Esophagus (tissue), 2 donors: ENCODE measurements around the gene ARHGDIA. TPM values are rescaled to one million over a fixed set of nuclear protein-coding genes. Genes with fewer than 3 reads are reported as not detected.
A peak's percentile ranks its signal among the peaks of the same experiment; 100 is the strongest.

ENCODE experiments used
- H3K27ac ChIP-seq, 2 donors: one replicate each; pipeline ENCODE4 v1.5.1; 2013; ENCODE audit warnings: low read depth in 2 of 2, mild to moderate bottlenecking in 2 of 2, inconsistent platforms in 1 of 2, low read length in 1 of 2, moderate library complexity in 1 of 2
- H3K27me3 ChIP-seq, 2 donors: one replicate each; pipeline ENCODE4 v1.6.1; 2013; ENCODE audit warnings: low read length in 2 of 2, control low read depth in 1 of 2, mild to moderate bottlenecking in 1 of 2; ENCODE audit not compliant: insufficient read depth in 2 of 2, control insufficient read depth in 1 of 2
- H3K36me3 ChIP-seq, 2 donors: one replicate each; pipeline ENCODE4 v1.6.1; 2013; ENCODE audit warnings: low read length in 1 of 2; ENCODE audit not compliant: control insufficient read depth in 2 of 2, insufficient read depth in 2 of 2
- H3K4me1 ChIP-seq, 2 donors: one replicate each; pipeline ENCODE4 v1.6.1; 2013; ENCODE audit warnings: low read length in 1 of 2; ENCODE audit not compliant: control insufficient read depth in 2 of 2, insufficient read depth in 2 of 2
- H3K4me3 ChIP-seq, 2 donors: one replicate each; pipeline ENCODE4 v1.5.1; 2013; ENCODE audit warnings: low read length in 2 of 2, mild to moderate bottlenecking in 2 of 2, low read depth in 1 of 2, moderate library complexity in 1 of 2
- H3K9me3 ChIP-seq, 2 donors: one replicate each; pipeline ENCODE4 v1.6.1; 2013; ENCODE audit warnings: mild to moderate bottlenecking in 2 of 2, low read depth in 1 of 2, low read length in 1 of 2, moderate library complexity in 1 of 2; ENCODE audit not compliant: control insufficient read depth in 2 of 2, insufficient read depth in 1 of 2
- WGBS, 2 donors: extraction: QIAGEN DNeasy Blood & Tissue Kit; methylation state at CpG; one replicate each; pipeline ENCODE4 v1.1.7; 2013; 5-methylcytosine and 5-hydroxymethylcytosine counted together
- polyA plus RNA-seq, 2 donors: library from polyadenylated mRNA; stranded (reverse); fragments of 200-250 nt; gene quantifications; one replicate each; pipeline ENCODE4 v1.2.3, GENCODE V29; 2013
- donor health status: healthy with polysubstance abuse.
- donor health status: Bipolar disorder and iron deficiency.

Gene ARHGDIA
- polyA plus RNA-seq, 2 donors: 201 to 209 TPM

- peaks cover 0 to 42% of the 10 kb centered on the region in 2 donors for H3K36me3 ChIP-seq
- peaks cover 5 to 20% of the 10 kb centered on the region in 2 donors for H3K4me1 ChIP-seq
- no peak overlapping the region for H3K27ac ChIP-seq
- 49% methylated on average over 21 of the region's 21 CpGs for WGBS, 2 donors
- no peaks in the 10 kb centered on the region for H3K9me3 ChIP-seq
- H3K27me3 ChIP-seq: no peaks in the 10 kb centered on the region
- peak overlapping the region in 1 of 2 donors; percentile 29 for H3K4me3 ChIP-seq
Observed at GRCh38 chr17:81901167-81902022, 30.3 kb upstream of the ARHGDIA start.

GRCh38 chr17:81900181-81900820, 29.2 kb upstream of the ARHGDIA start:
- Histone ChIP-seq H3K9me3 (no peaks in the 10 kb centered on the region), H3K4me3 (no peak overlapping the region), H3K27ac (no peak overlapping the region), H3K36me3 (peaks cover 0 to 40% of the 10 kb centered on the region in 2 donors), H3K27me3 (no peaks in the 10 kb centered on the region), H3K4me1 (peaks cover 5 to 20% of the 10 kb centered on the region in 2 donors)
- 68 to 75% methylated on average over 18 of the region's 18 CpGs for WGBS, 2 donors

- peaks cover 0 to 36% of the 10 kb centered on the region in 2 donors for H3K36me3 ChIP-seq
- no peak overlapping the region for H3K4me3 ChIP-seq
- no peaks in the 10 kb centered on the region for H3K9me3 ChIP-seq
- no peaks in the 10 kb centered on the region for H3K27me3 ChIP-seq
- peaks cover 5 to 20% of the 10 kb centered on the region in 2 donors for H3K4me1 ChIP-seq
- 91 to 93% methylated on average over 22 of the region's 22 CpGs for WGBS, 2 donors
- H3K27ac ChIP-seq: no peak overlapping the region
Observed at GRCh38 chr17:81899514-81900166, 28.5 kb upstream of the ARHGDIA start.

GRCh38 chr17:81898885-81899284, 27.7 kb upstream of the ARHGDIA start:
- Histone ChIP-seq H3K27me3 (no peaks in the 10 kb centered on the region), H3K9me3 (no peaks in the 10 kb centered on the region), H3K4me1 (peaks cover 5 to 20% of the 10 kb centered on the region in 2 donors), H3K27ac (no peak overlapping the region), H3K36me3 (peaks cover 0 to 32% of the 10 kb centered on the region in 2 donors), H3K4me3 (no peak overlapping the region)
- WGBS, 2 donors: 90 to 92% methylated on average over 9 of the region's 9 CpGs

- Histone ChIP-seq H3K27me3 (no peaks in the 10 kb centered on the region), H3K27ac (no peak overlapping the region), H3K9me3 (no peaks in the 10 kb centered on the region), H3K4me1 (peaks cover 5 to 20% of the 10 kb centered on the region in 2 donors), H3K4me3 (no peak overlapping the region), H3K36me3 (peaks cover 0 to 32% of the 10 kb centered on the region in 2 donors)
- 78 to 87% methylated on average over 19 of the region's 19 CpGs for WGBS, 2 donors
Observed at GRCh38 chr17:81898029-81898866, 27.1 kb upstream of the ARHGDIA start.

- no peak overlapping the region for H3K4me3 ChIP-seq
- WGBS, 2 donors: 93 to 94% methylated on average over 11 of the region's 11 CpGs
- H3K4me1 ChIP-seq: peaks cover under 1 to 6% of the 10 kb centered on the region in 2 donors
- no peaks in the 10 kb centered on the region for H3K9me3 ChIP-seq
- H3K27ac ChIP-seq: no peak overlapping the region
- H3K27me3 ChIP-seq: no peaks in the 10 kb centered on the region
- peaks cover 0 to 30% of the 10 kb centered on the region in 2 donors for H3K36me3 ChIP-seq
Observed at GRCh38 chr17:81895400-81895799, 24.3 kb upstream of the ARHGDIA start.

GRCh38 chr17:81891303-81891552, 20.1 kb upstream of the ARHGDIA start:
- Histone ChIP-seq H3K27me3 (no peaks in the 10 kb centered on the region), H3K27ac (peak overlapping the region; percentile 93 to 96), H3K4me3 (peak overlapping the region; percentile 88 to 91), H3K4me1 (peaks cover 3 to 9% of the 10 kb centered on the region in 2 donors), H3K36me3 (peaks cover 16 to 38% of the 10 kb centered on the region in 2 donors), H3K9me3 (no peaks in the 10 kb centered on the region)
- 1% methylated on average over 29 to 40 of the region's 40 CpGs for WGBS, 2 donors

- Histone ChIP-seq H3K36me3 (peaks cover 16 to 38% of the 10 kb centered on the region in 2 donors), H3K9me3 (no peaks in the 10 kb centered on the region), H3K27ac (peak overlapping the region; percentile 93 to 96), H3K4me3 (peak overlapping the region; percentile 88 to 91), H3K4me1 (peaks cover 3 to 12% of the 10 kb centered on the region in 2 donors), H3K27me3 (no peaks in the 10 kb centered on the region)
- 7 to 8% methylated on average over 56 to 69 of the region's 69 CpGs for WGBS, 2 donors
Observed at GRCh38 chr17:81890447-81891302, 19.5 kb upstream of the ARHGDIA start.
